Brain pericyte (primary cell): ENCODE results near the gene LBX1.
"Not testable (repeated sequence)": the region's sequence is repeated elsewhere in the genome, so short reads cannot be mapped to it uniquely, and the experiment has no call there.

Experiments
- DNase-seq: peaks from one replicate; pipeline ENCODE4 v3.0.0-alpha.2; 2012; ENCODE audit warnings: low read depth, low spot score

LBX1 gene

DNA sequence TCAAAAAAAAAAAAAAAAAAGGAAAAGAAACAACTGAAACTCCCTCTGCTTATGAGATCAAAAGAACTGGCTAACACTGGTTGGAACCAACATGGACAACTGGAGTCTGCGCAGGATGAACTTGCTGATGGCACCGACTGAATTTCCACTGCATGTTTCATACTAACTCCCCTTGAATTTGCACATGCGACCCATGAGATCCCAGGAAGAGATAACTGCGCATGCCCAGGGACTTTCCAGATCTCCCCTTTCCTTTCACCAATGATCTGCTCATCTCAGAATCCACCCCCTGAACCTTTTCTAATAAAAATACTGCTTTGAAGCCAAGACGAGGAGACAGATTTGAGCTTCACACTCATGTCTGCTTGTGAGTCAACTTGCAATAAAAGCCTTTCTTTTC, 20.7 kb downstream of the LBX1 start:
- no peak for DNase-seq

DNA sequence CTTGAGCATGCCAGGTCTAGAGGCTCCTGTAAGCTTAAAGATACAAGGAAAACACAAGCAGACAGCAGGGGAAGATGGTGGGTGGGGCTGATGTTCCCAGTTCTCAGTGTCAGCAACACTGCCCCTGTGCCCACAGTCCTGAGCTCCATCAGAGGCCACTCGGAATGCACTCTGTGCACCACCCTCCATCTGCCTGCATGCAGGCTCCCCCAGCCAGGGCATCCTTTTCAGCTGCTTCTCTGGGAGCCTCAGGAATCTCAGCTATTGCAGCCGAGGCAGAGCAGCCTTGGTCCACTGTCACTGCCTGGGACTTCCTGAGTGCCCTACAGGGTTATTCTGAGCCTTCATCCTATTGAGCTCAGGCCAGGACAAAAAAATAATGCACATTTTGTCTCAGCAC, 22.2 kb downstream of the LBX1 start:
- no peak for DNase-seq

DNA sequence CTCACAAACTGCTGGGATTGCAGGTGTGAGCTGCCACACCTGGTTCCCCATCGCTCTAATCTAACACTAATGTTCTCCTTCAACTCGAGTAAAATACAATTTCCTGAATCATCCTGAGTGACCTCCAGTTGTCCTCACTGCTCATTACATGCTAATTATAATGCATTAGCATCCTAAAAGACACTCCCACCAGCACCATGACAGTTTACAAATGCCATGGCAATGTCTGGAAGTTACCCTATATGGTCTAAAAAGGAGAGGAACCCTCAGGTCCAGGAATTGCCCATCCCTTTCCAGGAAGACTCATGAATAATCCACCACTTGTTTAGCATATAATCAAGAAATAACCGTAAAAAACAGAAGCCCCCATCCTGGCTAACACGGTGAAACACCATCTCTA, 26.6 kb downstream of the LBX1 start:
- DNase-seq = not testable (repeated sequence)

DNA sequence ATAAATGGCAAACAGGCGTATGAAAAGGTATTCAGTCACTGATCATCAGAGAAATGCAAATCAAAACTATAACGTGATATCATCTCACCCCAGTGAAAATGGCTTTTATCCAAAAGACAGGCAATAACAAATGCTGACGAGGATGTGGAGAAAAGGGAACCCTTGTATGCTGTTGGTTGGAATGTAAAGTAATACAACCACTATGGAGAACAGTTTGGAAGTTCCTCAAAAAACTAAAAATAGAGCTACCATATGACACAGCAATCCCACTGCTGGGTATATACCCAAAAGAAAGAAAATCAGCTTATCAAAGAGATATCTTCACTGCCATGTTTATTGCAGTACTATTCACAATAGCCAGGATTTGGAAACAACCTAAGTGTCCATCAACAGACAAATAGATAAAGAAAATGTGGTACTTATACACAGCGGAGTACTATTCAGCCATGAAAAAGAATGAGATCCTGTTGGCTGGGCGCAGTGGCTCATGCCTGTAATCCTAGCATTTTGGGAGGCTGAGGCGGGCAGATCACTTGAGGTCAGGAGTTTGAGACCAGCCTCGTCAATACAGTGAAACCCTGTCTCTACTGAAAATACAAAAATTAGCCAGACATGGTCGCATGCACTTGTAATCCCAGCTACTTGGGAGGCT, 30.8 kb downstream of the LBX1 start:
- DNase-seq = not testable (repeated sequence)

DNA sequence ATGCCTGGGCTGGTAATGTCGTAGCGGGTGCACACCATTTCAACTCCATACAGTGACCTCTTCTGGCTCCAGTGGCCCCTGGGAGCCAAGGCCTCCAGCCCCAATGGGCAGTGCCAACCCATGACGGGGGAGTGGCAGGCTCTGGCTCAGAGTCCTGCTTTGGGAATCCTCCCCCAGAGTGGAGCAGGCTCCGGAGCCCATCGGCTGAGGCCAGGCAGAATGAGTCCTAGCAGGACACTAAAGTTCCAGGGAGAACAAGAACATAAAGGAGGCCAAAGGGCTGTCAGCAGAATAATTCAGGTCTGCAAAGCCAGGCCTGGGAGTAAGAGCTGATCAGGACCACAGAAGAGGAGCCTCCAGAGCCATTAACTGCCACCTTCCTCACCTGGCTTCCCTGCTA, 33.3 kb downstream of the LBX1 start:
- no peak for DNase-seq

DNA sequence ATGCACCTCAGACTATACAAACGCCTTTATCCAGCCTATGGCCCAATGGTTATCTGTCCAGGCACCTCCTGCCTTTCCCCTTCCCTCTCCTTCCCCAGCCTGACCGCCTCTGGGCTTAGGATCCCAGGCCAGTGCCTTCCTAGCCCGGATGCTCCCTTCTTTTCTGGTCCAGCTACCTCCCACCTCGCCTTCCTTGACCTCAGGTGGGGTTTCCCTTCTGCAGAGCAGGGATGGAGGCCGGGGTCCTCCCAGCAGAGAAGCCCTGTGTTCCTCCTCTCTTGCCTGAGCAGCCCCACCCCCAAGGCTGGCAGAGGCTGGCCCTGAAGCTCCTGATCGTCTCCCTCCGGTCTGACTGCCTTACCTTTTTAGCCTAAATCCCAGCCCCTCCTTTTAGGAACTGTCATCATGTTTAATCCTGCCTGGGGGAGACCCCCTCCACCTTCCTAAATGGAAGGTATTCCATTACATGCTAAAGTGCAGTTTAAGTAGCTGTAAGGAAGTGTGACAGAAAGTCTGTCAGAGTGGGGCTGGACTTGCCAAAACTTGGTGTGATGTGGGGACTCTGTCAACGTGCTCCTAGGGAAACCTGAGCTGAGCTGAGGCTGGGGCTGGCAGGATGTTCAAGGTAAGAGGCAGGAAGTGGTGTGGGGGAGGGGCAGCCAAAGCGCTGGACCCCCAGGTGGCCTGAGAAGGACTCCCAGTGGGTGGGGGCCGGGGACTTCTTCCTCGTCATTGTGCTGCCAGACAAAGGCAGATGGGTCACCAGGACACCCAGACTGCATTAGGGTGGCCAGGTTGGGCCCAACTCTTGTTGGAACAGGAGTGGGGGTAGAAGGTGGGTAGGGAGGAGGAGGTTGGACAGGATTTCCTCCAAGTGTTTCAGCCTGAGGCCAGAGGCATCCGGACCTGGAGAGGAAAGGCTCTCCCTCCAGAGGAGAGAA, 39.5 kb downstream of the LBX1 start:
- no peak for DNase-seq

DNA sequence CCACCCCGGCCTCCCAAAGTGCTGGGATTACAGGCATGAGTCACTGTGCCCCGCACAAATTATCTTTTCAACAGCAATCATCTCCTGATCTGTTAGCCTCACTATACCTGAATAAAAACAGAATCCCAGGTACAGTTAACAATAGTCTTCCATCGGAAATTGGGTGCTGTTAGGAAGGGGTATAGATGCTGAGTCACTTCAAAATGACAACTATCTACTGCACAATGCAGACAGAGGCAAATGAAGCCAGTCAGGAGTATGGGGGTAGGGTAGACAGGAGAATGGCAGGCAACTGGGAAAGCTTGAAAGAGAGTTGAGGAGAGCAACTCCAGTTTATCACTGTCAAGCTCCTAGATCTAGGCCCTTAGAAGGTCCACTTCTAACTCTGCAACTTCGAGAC, 40.3 kb downstream of the LBX1 start:
- no peak for DNase-seq

DNA sequence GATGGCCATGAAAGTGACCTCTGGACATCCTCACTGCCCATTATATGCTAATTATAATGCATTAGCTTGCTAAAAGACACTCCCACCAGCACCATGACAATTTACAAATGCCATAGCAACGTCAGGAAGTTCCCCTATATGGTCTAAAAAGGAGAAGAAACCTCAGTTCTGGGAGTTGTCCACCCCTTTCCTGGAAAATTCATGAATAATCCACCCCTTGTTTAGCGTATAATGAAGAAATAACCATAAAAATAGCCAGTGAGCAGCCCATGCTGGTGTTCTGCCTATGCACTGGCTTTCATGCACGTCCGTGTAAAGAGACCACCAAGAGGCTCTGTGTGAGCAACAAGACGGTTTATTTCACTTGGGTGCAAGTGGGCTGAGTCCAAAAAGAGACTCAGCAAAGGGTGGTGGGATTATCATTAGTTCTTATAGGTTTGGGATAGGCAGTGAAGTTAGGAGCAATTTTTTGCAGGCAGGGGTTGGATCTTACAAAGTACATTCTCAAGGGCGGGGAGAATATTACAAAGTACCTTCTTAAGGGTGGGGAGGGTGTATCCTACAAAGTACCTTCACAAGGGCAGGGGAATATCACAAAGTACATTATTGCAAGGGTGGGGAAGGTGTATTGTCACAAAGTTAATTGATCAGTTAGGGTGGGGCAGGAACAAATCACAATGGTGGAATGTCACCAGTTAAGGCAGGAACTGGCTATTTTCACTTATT, 45.6 kb downstream of the LBX1 start:
- DNase-seq = no peak

DNA sequence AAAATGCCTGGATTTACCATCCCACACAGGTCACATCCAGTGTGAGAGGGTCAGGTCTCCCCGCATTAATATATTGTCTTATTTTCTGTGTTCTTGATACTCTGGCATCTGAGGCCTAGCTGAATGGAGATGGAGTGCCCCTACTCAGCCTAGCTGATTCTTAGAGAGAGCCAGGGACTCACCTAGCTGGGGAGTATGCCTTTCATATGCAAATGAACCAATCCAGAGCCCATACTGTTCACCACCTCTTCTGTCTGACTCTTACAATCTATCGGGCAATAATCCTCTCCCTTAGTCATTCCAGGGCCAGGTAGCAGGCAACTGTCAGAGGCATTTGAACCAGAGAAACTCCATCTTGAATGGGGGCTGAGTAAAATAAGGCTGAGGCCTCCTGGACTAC, 46.3 kb downstream of the LBX1 start:
- no peak for DNase-seq
